WTC11 (cell line): ENCODE measurements around the gene LGR4. TPM values are rescaled to one million over a fixed set of nuclear protein-coding genes. Genes with fewer than 3 reads are reported as not detected.

Experiments
- AFF4 ChIP-seq: sonication (generic); formaldehyde crosslinking; IDR thresholded peaks from 2 replicates; pipeline ENCODE4 v1.8.1; 2023; ENCODE audit warnings: mild to moderate bottlenecking, missing genetic modification reagents, borderline replicate concordance
- ATF6 ChIP-seq: sonication (generic); formaldehyde crosslinking; IDR thresholded peaks from 2 replicates; pipeline ENCODE4 v1.8.1; 2023; ENCODE audit warnings: mild to moderate bottlenecking, missing genetic modification reagents
- CTCF ChIP-seq: fragments of 200-600 bp; IDR thresholded peaks from 2 replicates; pipeline ENCODE4 v1.8.0; 2022; ENCODE audit warnings: antibody characterized with exemption
- HMGA2 ChIP-seq: fragments of 250-450 bp; sonication (Bioruptor Pico); IDR thresholded peaks from 2 replicates; pipeline ENCODE4 v1.4.0; 2021; ENCODE audit warnings: mild to moderate bottlenecking, moderate library complexity
- MLX ChIP-seq: sonication (generic); formaldehyde crosslinking; IDR thresholded peaks from 2 replicates; pipeline ENCODE4 v1.8.1; 2023; ENCODE audit warnings: mild to moderate bottlenecking, missing genetic modification reagents, moderate library complexity
- MYBL2 ChIP-seq: sonication (generic); formaldehyde crosslinking; IDR thresholded peaks from 2 replicates; pipeline ENCODE4 v1.8.1; 2023; ENCODE audit warnings: mild to moderate bottlenecking, moderate library complexity, missing genetic modification reagents
- PRRX2 ChIP-seq: fragments of 250-450 bp; sonication (Bioruptor Pico); IDR thresholded peaks from 2 replicates; pipeline ENCODE4 v1.8.0; 2021; ENCODE audit warnings: mild to moderate bottlenecking
- ZNF138 ChIP-seq: sonication (generic); formaldehyde crosslinking; conservative IDR thresholded peaks from 2 replicates; pipeline ENCODE4 v1.8.1; 2022; ENCODE audit warnings: mild to moderate bottlenecking, moderate library complexity, missing genetic modification reagents
- ZNF423 ChIP-seq: fragments of 250-450 bp; sonication (Bioruptor Pico); IDR thresholded peaks from 2 replicates; pipeline ENCODE4 v2.1.2; 2022; ENCODE audit warnings: mild to moderate bottlenecking, moderate library complexity
- total RNA-seq: library from RNA; stranded (reverse); gene quantifications from 3 replicates; pipeline ENCODE4 v1.2.3, GENCODE V29; 2021
- TF ChIP-seq, protein P1 (sequence below): fragments of 250-450 bp; sonication (Bioruptor Pico); IDR thresholded peaks from 2 replicates; pipeline ENCODE4 v1.9.0; 2021; ENCODE audit warnings: mild to moderate bottlenecking, borderline replicate concordance
- TF ChIP-seq, protein P2 (sequence below): sonication (generic); formaldehyde crosslinking; IDR thresholded peaks from 2 replicates; pipeline ENCODE4 v1.8.1; 2022; ENCODE audit warnings: mild to moderate bottlenecking, missing genetic modification reagents, moderate library complexity, borderline replicate concordance

LGR4 gene
- total RNA-seq, 1 experiment from 2014 or later, result 53.8 TPM

DNA sequence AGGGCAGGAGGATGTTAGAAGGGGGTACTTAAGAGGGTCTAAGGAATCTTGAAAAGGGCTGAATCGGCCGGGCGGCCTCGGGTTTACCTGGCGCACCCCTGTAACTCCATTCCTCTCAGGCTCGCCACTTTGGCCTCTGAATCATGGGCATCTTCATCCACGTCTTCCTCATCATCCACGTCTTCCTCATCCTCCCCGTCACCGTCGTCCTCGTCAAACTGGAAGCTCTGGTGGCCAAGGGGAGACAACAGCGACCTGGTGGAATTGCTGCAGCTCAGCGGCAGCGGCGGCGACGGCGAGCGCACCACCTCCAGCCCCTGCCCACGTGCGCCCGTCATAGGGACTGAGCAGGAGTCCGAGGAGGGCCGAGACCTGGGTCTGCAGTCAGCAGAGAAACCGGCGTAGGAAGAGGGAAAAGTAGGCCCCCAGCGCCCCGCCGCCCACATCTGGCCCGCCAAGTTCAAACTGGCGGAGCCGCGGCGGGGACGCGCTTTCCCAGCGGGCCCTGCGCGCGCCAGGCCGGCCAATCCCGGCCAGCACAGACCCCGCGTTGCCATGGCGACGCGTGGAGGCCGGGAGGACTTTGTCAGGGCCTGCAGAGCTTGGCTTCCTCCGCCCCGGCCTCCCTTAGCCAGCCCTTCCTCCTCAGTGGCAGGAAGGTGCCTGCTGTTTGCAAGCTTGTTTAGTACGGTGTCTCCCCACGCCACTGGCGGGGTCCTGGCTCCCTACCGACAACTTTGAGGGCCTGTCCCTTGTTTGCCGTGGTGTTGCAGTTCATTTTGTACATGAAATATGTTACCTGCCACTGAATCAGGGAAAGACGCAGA lies 109.6 kb downstream of the LGR4 start, which contains the start of gene CCDC34 (continued):
- TF ChIP-seq, protein P1, sequence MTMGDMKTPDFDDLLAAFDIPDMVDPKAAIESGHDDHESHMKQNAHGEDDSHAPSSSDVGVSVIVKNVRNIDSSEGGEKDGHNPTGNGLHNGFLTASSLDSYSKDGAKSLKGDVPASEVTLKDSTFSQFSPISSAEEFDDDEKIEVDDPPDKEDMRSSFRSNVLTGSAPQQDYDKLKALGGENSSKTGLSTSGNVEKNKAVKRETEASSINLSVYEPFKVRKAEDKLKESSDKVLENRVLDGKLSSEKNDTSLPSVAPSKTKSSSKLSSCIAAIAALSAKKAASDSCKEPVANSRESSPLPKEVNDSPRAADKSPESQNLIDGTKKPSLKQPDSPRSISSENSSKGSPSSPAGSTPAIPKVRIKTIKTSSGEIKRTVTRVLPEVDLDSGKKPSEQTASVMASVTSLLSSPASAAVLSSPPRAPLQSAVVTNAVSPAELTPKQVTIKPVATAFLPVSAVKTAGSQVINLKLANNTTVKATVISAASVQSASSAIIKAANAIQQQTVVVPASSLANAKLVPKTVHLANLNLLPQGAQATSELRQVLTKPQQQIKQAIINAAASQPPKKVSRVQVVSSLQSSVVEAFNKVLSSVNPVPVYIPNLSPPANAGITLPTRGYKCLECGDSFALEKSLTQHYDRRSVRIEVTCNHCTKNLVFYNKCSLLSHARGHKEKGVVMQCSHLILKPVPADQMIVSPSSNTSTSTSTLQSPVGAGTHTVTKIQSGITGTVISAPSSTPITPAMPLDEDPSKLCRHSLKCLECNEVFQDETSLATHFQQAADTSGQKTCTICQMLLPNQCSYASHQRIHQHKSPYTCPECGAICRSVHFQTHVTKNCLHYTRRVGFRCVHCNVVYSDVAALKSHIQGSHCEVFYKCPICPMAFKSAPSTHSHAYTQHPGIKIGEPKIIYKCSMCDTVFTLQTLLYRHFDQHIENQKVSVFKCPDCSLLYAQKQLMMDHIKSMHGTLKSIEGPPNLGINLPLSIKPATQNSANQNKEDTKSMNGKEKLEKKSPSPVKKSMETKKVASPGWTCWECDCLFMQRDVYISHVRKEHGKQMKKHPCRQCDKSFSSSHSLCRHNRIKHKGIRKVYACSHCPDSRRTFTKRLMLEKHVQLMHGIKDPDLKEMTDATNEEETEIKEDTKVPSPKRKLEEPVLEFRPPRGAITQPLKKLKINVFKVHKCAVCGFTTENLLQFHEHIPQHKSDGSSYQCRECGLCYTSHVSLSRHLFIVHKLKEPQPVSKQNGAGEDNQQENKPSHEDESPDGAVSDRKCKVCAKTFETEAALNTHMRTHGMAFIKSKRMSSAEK (CRISPR knock-in tag), result no peak
- TF ChIP-seq ATF6 (no peak), ZNF138 (CRISPR knock-in tag) (no peak), ZNF423 (no peak), MLX (CRISPR knock-in tag) (0 out of 2 replicates have a peak, but pooled peaks have one; percentile 32), AFF4 (CRISPR knock-in tag) (no peak), PRRX2 (CRISPR knock-in tag) (peak; percentile 74), MYBL2 (CRISPR knock-in tag) (no peak), CTCF (no peak), HMGA2 (CRISPR knock-in tag) (no peak)
- TF ChIP-seq, protein P2, sequence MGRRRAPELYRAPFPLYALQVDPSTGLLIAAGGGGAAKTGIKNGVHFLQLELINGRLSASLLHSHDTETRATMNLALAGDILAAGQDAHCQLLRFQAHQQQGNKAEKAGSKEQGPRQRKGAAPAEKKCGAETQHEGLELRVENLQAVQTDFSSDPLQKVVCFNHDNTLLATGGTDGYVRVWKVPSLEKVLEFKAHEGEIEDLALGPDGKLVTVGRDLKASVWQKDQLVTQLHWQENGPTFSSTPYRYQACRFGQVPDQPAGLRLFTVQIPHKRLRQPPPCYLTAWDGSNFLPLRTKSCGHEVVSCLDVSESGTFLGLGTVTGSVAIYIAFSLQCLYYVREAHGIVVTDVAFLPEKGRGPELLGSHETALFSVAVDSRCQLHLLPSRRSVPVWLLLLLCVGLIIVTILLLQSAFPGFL (CRISPR knock-in tag), result no peak
